ENCODE measurements around the gene PIGA. TPM values are rescaled to one million over a fixed set of nuclear protein-coding genes. Genes with fewer than 3 reads are reported as not detected.

Gene PIGA
- total and polyA plus RNA-seq, 10 of the 15 experiments (the other 5 are each of a cell fraction or from before 2014, with no cell fraction given): 4.9 to 24.1 (median 11.0) TPM

DNA sequence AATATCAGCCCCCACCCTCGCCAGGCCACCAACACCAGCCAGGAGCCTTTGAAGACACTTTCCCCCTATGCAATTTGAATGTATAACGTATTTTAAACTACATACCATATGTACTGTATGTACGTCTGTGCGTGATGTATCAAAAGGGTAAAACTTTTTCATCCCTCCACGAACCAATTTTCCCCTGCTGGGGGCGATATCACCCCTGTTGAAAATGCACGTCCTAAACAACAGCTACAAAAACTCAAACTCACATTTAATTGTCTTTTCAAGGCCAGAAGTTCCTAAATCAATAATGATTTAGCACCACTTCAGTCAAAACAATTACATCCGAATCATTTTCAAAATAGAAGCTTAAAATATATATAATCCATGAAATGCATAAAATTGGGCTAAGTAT, 47.5 kb upstream of the PIGA start:
- Histone ChIP-seq H4K20me1 (ENCODE audit: control insufficient read depth, insufficient read depth) (no peaks in the 10 kb centered on the region), H3K27me3 (replicated peaks in 1 of 2; ENCODE audit: control insufficient read depth in 2 of 2, insufficient read depth in 2 of 2, low read length in 1 of 2) (0 out of 4 replicates have a peak, but pooled peaks cover 0 to 2% of the 10 kb centered on the region in 2 experiments), H3K9me3 (replicated peaks; ENCODE audit: control insufficient read depth, insufficient read depth, low read length) (no peaks in the 10 kb centered on the region), H3K9ac (ENCODE audit: control insufficient read depth, insufficient read depth, low read length) (no peak overlapping the region), H2AFZ (ENCODE audit: control insufficient read depth, low read depth, low read length) (no peak overlapping the region), H3K4me2 (ENCODE audit: control insufficient read depth, insufficient read depth) (no peak overlapping the region), H3K36me3 (ENCODE audit: control insufficient read depth in 2 of 2, insufficient read depth in 2 of 2, low read length in 1 of 2) (no peaks in the 10 kb centered on the region), H3K4me3 (no peak overlapping the region), H3K79me2 (ENCODE audit: control insufficient read depth, insufficient read depth, low read length) (no peaks in the 10 kb centered on the region), H3K27ac (ENCODE audit: control insufficient read depth, insufficient read depth) (no peak overlapping the region), H3K4me1 (ENCODE audit: control insufficient read depth, insufficient read depth, low read length) (no peaks in the 10 kb centered on the region)
- ChIA-PET SMC1A (ENCODE audit: uncharacterized antibody, unreplicated experiment) (interaction anchor here (1.2 to 2.5 kb wide), 7 partner anchors 18 to 89 kb away, joined by 3 to 16 read pairs (median 3); no protein-coding TSS in a partner anchor), POLR2A (no interaction called here), CTCF (interaction anchor here (0.7 to 5.6 kb wide), 14 partner anchors 10 to 187 kb away, joined by 3 to 60 read pairs (median 4); no protein-coding TSS in a partner anchor), RAD21 (ENCODE audit: unreplicated experiment) (interaction anchor here (1.0 to 2.1 kb wide), 3 partner anchors 81 to 84 kb away, joined by 3 to 8 read pairs (median 4); no protein-coding TSS in a partner anchor)
- intact Hi-C loops (cut with micrococcal nuclease; ENCODE audit: unreplicated experiment): no loop called here
- FAIRE-seq (no peak), ATAC-seq (no peak), DNase-seq (ENCODE audit: low read depth, low spot score) (no peak)
- BruUV-seq (replicated peaks): no TSS peak
- in situ Hi-C loops (cut with MboI): no loop called here
- TF ChIP-seq ETV6 (conservative IDR thresholded peaks at IDR 0.05 in 1 of 2, IDR thresholded peaks at IDR 0.05 in 1 of 2; ENCODE audit: borderline replicate concordance in 1 of 2, low read depth in 1 of 2) (no peak), RAD21 (IDR thresholded peaks at IDR 0.05; ENCODE audit: insufficient read depth, low read depth, low read length) (peak; percentile 36; the same call in 1 of the 2 replicates)
- TF ChIP-seq, protein P1, sequence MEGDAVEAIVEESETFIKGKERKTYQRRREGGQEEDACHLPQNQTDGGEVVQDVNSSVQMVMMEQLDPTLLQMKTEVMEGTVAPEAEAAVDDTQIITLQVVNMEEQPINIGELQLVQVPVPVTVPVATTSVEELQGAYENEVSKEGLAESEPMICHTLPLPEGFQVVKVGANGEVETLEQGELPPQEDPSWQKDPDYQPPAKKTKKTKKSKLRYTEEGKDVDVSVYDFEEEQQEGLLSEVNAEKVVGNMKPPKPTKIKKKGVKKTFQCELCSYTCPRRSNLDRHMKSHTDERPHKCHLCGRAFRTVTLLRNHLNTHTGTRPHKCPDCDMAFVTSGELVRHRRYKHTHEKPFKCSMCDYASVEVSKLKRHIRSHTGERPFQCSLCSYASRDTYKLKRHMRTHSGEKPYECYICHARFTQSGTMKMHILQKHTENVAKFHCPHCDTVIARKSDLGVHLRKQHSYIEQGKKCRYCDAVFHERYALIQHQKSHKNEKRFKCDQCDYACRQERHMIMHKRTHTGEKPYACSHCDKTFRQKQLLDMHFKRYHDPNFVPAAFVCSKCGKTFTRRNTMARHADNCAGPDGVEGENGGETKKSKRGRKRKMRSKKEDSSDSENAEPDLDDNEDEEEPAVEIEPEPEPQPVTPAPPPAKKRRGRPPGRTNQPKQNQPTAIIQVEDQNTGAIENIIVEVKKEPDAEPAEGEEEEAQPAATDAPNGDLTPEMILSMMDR (IDR thresholded peaks at IDR 0.05 in 2 of 3, conservative IDR thresholded peaks at IDR 0.05 in 1 of 3; ENCODE audit: control insufficient read depth in 2 of 3, extremely low read depth in 1 of 3, insufficient read depth in 1 of 3, low read depth in 3 of 3, low read length in 3 of 3): peak in 1 of 3 experiments; percentile 18; a peak in 1 of 6 replicates
- WGBS (ENCODE audit: insufficient coverage, insufficient replicate concordance, low lambda C conversion rate, missing lambda C conversion rate): 39% methylated on average over 8 of the region's 8 CpGs

DNA sequence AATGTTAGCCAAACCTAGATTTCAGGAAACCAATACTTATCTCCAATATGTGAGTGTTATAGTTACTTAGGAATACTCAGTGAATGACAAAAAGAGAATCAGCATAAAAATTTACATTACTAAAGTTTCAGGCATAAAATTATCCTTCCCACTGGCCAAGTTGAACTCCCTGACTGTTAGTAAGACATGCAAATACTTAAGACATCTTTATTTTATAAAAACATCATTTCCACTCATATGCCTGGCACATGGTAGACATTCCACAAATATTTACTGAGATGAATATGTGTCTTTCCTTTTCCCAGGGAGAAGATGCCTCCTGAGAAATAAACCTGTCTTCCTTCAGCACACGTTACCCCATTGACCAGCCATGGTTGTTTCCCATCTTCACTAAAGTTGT, 41.6 kb upstream of the PIGA start:
- Histone ChIP-seq H3K4me2 (ENCODE audit: control insufficient read depth, insufficient read depth) (no peak overlapping the region), H3K36me3 (ENCODE audit: control insufficient read depth in 2 of 2, insufficient read depth in 2 of 2, low read length in 1 of 2) (no peaks in the 10 kb centered on the region), H3K9ac (ENCODE audit: control insufficient read depth, insufficient read depth, low read length) (no peak overlapping the region), H3K27ac (ENCODE audit: control insufficient read depth, insufficient read depth) (no peak overlapping the region), H3K79me2 (ENCODE audit: control insufficient read depth, insufficient read depth, low read length) (no peaks in the 10 kb centered on the region), H3K27me3 (replicated peaks in 1 of 2; ENCODE audit: control insufficient read depth in 2 of 2, insufficient read depth in 2 of 2, low read length in 1 of 2) (no peaks in the 10 kb centered on the region; a peak in 1 of 4 replicates), H4K20me1 (ENCODE audit: control insufficient read depth, insufficient read depth) (no peaks in the 10 kb centered on the region), H2AFZ (ENCODE audit: control insufficient read depth, low read depth, low read length) (no peak overlapping the region), H3K4me1 (ENCODE audit: control insufficient read depth, insufficient read depth, low read length) (no peaks in the 10 kb centered on the region), H3K9me3 (replicated peaks; ENCODE audit: control insufficient read depth, insufficient read depth, low read length) (no peaks in the 10 kb centered on the region), H3K4me3 (no peak overlapping the region)
- CTCF ChIA-PET: no interaction called here
- DNase-seq (ENCODE audit: low read depth, low spot score): no peak
- no peak for FAIRE-seq
- ATAC-seq: no peak
- WGBS (ENCODE audit: insufficient coverage, insufficient replicate concordance, low lambda C conversion rate, missing lambda C conversion rate): 68% methylated on average over 1 of the region's 1 CpG
- RAD21 ChIA-PET (ENCODE audit: unreplicated experiment): no interaction called here
- POLR2A ChIA-PET: no interaction called here
- in situ Hi-C loops (cut with MboI) (no loop called here), intact Hi-C loops (cut with micrococcal nuclease; ENCODE audit: unreplicated experiment) (no loop called here)
- SMC1A ChIA-PET (ENCODE audit: uncharacterized antibody, unreplicated experiment): no interaction called here
- BruUV-seq (replicated peaks): no TSS peak
- TF ChIP-seq ZNF24 (IDR thresholded peaks at IDR 0.05) (no peak), JUNB (IDR thresholded peaks at IDR 0.05) (no peak), ZNF384 (IDR thresholded peaks at IDR 0.05; ENCODE audit: borderline replicate concordance, low read depth, low read length) (no peak), CHD4 (IDR thresholded peaks at IDR 0.05) (no peak), RAD51 (IDR thresholded peaks at IDR 0.05) (no peak), GATAD2B (conservative IDR thresholded peaks at IDR 0.05; ENCODE audit: low read depth) (no peak)
- TF ChIP-seq, protein P2, sequence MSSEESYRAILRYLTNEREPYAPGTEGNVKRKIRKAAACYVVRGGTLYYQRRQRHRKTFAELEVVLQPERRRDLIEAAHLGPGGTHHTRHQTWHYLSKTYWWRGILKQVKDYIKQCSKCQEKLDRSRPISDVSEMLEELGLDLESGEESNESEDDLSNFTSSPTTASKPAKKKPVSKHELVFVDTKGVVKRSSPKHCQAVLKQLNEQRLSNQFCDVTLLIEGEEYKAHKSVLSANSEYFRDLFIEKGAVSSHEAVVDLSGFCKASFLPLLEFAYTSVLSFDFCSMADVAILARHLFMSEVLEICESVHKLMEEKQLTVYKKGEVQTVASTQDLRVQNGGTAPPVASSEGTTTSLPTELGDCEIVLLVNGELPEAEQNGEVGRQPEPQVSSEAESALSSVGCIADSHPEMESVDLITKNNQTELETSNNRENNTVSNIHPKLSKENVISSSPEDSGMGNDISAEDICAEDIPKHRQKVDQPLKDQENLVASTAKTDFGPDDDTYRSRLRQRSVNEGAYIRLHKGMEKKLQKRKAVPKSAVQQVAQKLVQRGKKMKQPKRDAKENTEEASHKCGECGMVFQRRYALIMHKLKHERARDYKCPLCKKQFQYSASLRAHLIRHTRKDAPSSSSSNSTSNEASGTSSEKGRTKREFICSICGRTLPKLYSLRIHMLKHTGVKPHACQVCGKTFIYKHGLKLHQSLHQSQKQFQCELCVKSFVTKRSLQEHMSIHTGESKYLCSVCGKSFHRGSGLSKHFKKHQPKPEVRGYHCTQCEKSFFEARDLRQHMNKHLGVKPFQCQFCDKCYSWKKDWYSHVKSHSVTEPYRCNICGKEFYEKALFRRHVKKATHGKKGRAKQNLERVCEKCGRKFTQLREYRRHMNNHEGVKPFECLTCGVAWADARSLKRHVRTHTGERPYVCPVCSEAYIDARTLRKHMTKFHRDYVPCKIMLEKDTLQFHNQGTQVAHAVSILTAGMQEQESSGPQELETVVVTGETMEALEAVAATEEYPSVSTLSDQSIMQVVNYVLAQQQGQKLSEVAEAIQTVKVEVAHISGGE (CRISPR knock-in tag; IDR thresholded peaks at IDR 0.05): no peak

Data from GM12878 (cell line).